HepG2 (cell line): ENCODE results near the gene HTRA3. TPM values are rescaled to one million over a fixed set of nuclear protein-coding genes. Genes with fewer than 3 reads are reported as not detected.

ENCODE experiments used
- ATAC-seq: fragments of 200-7000 bp; cut with Tn5 transposase; 3 replicates; pipeline ENCODE4 v1.9.1; 2020; ENCODE audit warnings: mild to moderate bottlenecking, moderate library complexity
- BruUV-seq: library from RNA; stranded (reverse); fragments of 400-500 nt; replicated peaks from 2 replicates; lab custom pipeline; 2021; lab: Mats Ljungman, UMichigan
- CTCF ChIA-PET: fragments of 300-600 bp; formaldehyde crosslinking; extraction: SDS; loops from one replicate; lab custom pipeline; 2021; ENCODE audit warnings: low total read pairs, inconsistent platforms, low intra/inter-chr PET ratio; lab: Yijun Ruan, JAX
- POLR2A ChIA-PET: fragments of 350-600 bp; sonication (Branson Sonifier 250); formaldehyde crosslinking; loops from one replicate; lab custom pipeline; 2020; ENCODE audit warnings: antibody characterized with exemption, inconsistent platforms; lab: Yijun Ruan, JAX
- DNase-seq: peaks from one replicate; pipeline ENCODE4 v3.0.0-alpha.2; 2015; ENCODE audit warnings: low spot score
- FAIRE-seq: peaks from 3 replicates; lab custom pipeline; 2011; peaks lifted over from hg19 to GRCh38; lab: Jason Lieb, UNC
- H2AFZ ChIP-seq: one replicate; pipeline ENCODE4 v1.6.1; 2011; ENCODE audit warnings: low read length, inconsistent platforms
- H3K27ac ChIP-seq: fragments of 300-600 bp; 3 replicates; pipeline ENCODE4 v1.8.0; 2011; ENCODE audit warnings: mixed run types, mild to moderate bottlenecking, mixed read lengths, low read length, inconsistent platforms; ENCODE audit not compliant: insufficient read depth; ENCODE audit errors: extremely low read length
- H3K27me3 ChIP-seq, 2 experiments: fragments of 200-600 bp in 1 of 2; 2 replicates in 1 of 2; 3 replicates in 1 of 2; pipeline versions ENCODE4 v1.6.0 to v1.8.0; 2011; ENCODE audit warnings: low read length in 2 of 2, mild to moderate bottlenecking in 2 of 2, moderate library complexity in 2 of 2, inconsistent platforms in 1 of 2; ENCODE audit not compliant: insufficient read depth in 2 of 2, control insufficient read depth in 1 of 2
- H3K36me3 ChIP-seq, 2 experiments: fragments of 200-600 bp in 1 of 2; replicated peaks in 1 of 2; 2 replicates in 1 of 2; 3 replicates in 1 of 2; pipeline versions ENCODE4 v1.5.1 to v1.8.0; 2011; ENCODE audit warnings: low read length in 2 of 2, inconsistent platforms in 1 of 2; ENCODE audit not compliant: insufficient read depth in 2 of 2, control insufficient read depth in 1 of 2
- H3K4me1 ChIP-seq: 2 replicates; pipeline ENCODE4 v1.5.1; 2012; ENCODE audit warnings: low read length, inconsistent platforms; ENCODE audit not compliant: insufficient read depth
- H3K4me2 ChIP-seq: 2 replicates; pipeline ENCODE4 v1.6.0; 2011; ENCODE audit warnings: low read depth, low read length, inconsistent platforms
- H3K4me3 ChIP-seq, 3 experiments: fragments of 200-600 bp in 1 of 3; sonication (generic), shearing (Covaris generic) in 1 of 3; replicated peaks in 1 of 3; 2 replicates each; pipeline ENCODE4 v1.5.1; 2011 to 2016; ENCODE audit warnings: low read length in 3 of 3, inconsistent platforms in 2 of 3, low read depth in 2 of 3, mild to moderate bottlenecking in 2 of 3, control low read depth in 1 of 3, mixed read lengths in 1 of 3; ENCODE audit not compliant: insufficient read depth in 1 of 3
- H3K79me2 ChIP-seq: one replicate; pipeline ENCODE4 v1.6.1; 2011; ENCODE audit warnings: low read length, inconsistent platforms; ENCODE audit not compliant: insufficient read depth
- H3K9ac ChIP-seq: 2 replicates; pipeline ENCODE4 v1.6.0; 2011; ENCODE audit warnings: mild to moderate bottlenecking, low read depth, low read length, inconsistent platforms; ENCODE audit not compliant: insufficient read depth
- H3K9me3 ChIP-seq: 2 replicates; pipeline ENCODE4 v1.5.1; 2012; ENCODE audit warnings: mild to moderate bottlenecking, low read length
- H4K20me1 ChIP-seq: 2 replicates; pipeline ENCODE4 v1.6.0; 2011; ENCODE audit warnings: inconsistent platforms, mild to moderate bottlenecking, low read length, moderate library complexity; ENCODE audit not compliant: insufficient read depth
- ESRRA ChIP-seq: sonication (generic); formaldehyde crosslinking; IDR thresholded peaks from 2 replicates; pipeline ENCODE4 v1.5.1; 2020; ENCODE audit warnings: mild to moderate bottlenecking, low read depth, missing genetic modification reagents
- FOXP1 ChIP-seq, 2 experiments: fragments of 450-650 bp in 1 of 2; IDR thresholded peaks; 2 replicates each; pipeline ENCODE4 v1.6.1; 2017 to 2018; ENCODE audit warnings: antibody characterized with exemption in 1 of 2
- JUND ChIP-seq: sonication (generic); formaldehyde crosslinking; IDR thresholded peaks from 2 replicates; pipeline ENCODE4 v1.8.0; 2022; ENCODE audit warnings: mild to moderate bottlenecking, missing genetic modification reagents
- NAIF1 ChIP-seq: sonication (generic); formaldehyde crosslinking; IDR thresholded peaks from 2 replicates; pipeline ENCODE4 v1.5.0; 2020; ENCODE audit warnings: mild to moderate bottlenecking, missing genetic modification reagents, borderline replicate concordance
- NFIC ChIP-seq: IDR thresholded peaks from 2 replicates; pipeline ENCODE4 v1.6.1; 2012; ENCODE audit warnings: mild to moderate bottlenecking, low read length, inconsistent platforms
- PHB2 ChIP-seq: fragments of 450-650 bp; IDR thresholded peaks from 2 replicates; pipeline ENCODE4 v1.6.1; 2018; ENCODE audit not compliant: partially characterized antibody
- SNAPC2 ChIP-seq: sonication (generic); formaldehyde crosslinking; IDR thresholded peaks from 2 replicates; pipeline ENCODE4 v1.8.1; 2022; ENCODE audit warnings: mild to moderate bottlenecking, missing genetic modification reagents
- TRIM24 ChIP-seq: sonication (generic); formaldehyde crosslinking; IDR thresholded peaks from 2 replicates; pipeline ENCODE4 v1.8.0; 2022; ENCODE audit warnings: mild to moderate bottlenecking, missing genetic modification reagents
- ZFP37 ChIP-seq: sonication (generic); formaldehyde crosslinking; IDR thresholded peaks from 2 replicates; pipeline ENCODE4 v1.4.0; 2020; ENCODE audit warnings: missing genetic modification reagents, borderline replicate concordance
- ZNF333 ChIP-seq: sonication (generic); formaldehyde crosslinking; IDR thresholded peaks from 2 replicates; pipeline ENCODE4 v1.4.0; 2020; ENCODE audit warnings: mild to moderate bottlenecking, missing genetic modification reagents, borderline replicate concordance
- ZNF572 ChIP-seq: sonication (generic); formaldehyde crosslinking; IDR thresholded peaks from 2 replicates; pipeline ENCODE4 v1.5.1; 2020; ENCODE audit warnings: mild to moderate bottlenecking, missing genetic modification reagents
- ZNF598 ChIP-seq: sonication (generic); formaldehyde crosslinking; IDR thresholded peaks from 2 replicates; pipeline ENCODE4 v1.5.1; 2020; ENCODE audit warnings: mild to moderate bottlenecking, missing genetic modification reagents, borderline replicate concordance
- WGBS: methylation state at CpG from one replicate; pipeline ENCODE4 v1.1.6; 2017; ENCODE audit warnings: low lambda C conversion rate; 5-methylcytosine and 5-hydroxymethylcytosine counted together
- in situ Hi-C: cut with HindIII; loops from 2 replicates; pipeline ENCODE4 v1.10.0; 2017; ENCODE audit warnings: low pct_unique_long_range_greater_than_20kb; ENCODE audit not compliant: extremely low pct_ligation_motif_present
- intact Hi-C: fragments of 100-400 bp; cut with micrococcal nuclease; formaldehyde crosslinking; loops from one replicate; pipeline ENCODE4 v1.10.0; 2022; ENCODE audit not compliant: unreplicated experiment
- polyA plus RNA-seq, 8 experiments: library from polyadenylated mRNA; depleted of rRNA in 3 of 8; stranded (reverse) in 7 of 8; unstranded in 1 of 8; fragments of >200 nt; fragmentation: Illumina TruSeq in 4 of 8; extraction: Trizol in 4 of 8; gene quantifications; 2 replicates each; pipeline versions ENCODE4 v1.2.1 to v1.2.3, GENCODE V29; 2011 to 2016; ENCODE audit warnings: low read depth in 4 of 8, missing spikeins in 1 of 8, mixed read lengths in 1 of 8; ENCODE audit not compliant: insufficient read depth in 1 of 8
- total RNA-seq, 5 experiments: library from RNA; depleted of rRNA; stranded (reverse); fragments of >200 nt; fragmentation: Illumina TruSeq; extraction: Trizol; gene quantifications; 2 replicates each; pipeline ENCODE4 v1.2.3, GENCODE V29; 2016; ENCODE audit warnings: low read depth in 1 of 5
- TF ChIP-seq, protein P1 (sequence below): sonication (generic); formaldehyde crosslinking; IDR thresholded peaks from 2 replicates; pipeline ENCODE4 v1.8.1; 2023; ENCODE audit warnings: mild to moderate bottlenecking, missing genetic modification reagents
- TF ChIP-seq, protein P2 (sequence below): sonication (generic); formaldehyde crosslinking; IDR thresholded peaks from 2 replicates; pipeline ENCODE4 v1.5.0; 2020; ENCODE audit warnings: mild to moderate bottlenecking, low read depth, missing genetic modification reagents, borderline replicate concordance
- TF ChIP-seq, protein P3 (sequence below): sonication (generic); formaldehyde crosslinking; IDR thresholded peaks from 2 replicates; pipeline ENCODE4 v1.5.1; 2020; ENCODE audit warnings: missing genetic modification reagents, mild to moderate bottlenecking, borderline replicate concordance

HTRA3 gene
- total and polyA plus RNA-seq, 2 of the 13 experiments (the other 11 are each of a cell fraction or from before 2014, with no cell fraction given) = 0.17 TPM; not detected in 1

DNA sequence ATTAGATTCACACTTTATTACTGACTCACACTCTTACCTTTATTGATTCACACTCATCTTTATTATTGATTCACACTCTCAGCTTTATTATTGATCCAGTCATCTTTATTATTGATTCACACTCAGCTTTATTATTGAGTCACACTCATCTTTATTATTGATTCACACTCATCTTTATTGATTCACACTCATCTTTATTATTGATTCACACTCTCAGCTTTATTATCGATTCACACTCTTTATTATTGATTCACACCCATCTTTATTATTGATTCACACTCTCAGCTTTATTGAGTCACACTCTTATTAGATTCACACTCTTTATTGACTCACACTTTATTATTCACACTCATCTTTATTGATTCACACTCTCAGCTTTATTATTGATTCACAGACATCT is 31.3 kb downstream of the HTRA3 start:
- TF ChIP-seq JUND (no peak), SNAPC2 (CRISPR knock-in tag) (no peak), TRIM24 (CRISPR knock-in tag) (no peak)
- TF ChIP-seq, protein P1, sequence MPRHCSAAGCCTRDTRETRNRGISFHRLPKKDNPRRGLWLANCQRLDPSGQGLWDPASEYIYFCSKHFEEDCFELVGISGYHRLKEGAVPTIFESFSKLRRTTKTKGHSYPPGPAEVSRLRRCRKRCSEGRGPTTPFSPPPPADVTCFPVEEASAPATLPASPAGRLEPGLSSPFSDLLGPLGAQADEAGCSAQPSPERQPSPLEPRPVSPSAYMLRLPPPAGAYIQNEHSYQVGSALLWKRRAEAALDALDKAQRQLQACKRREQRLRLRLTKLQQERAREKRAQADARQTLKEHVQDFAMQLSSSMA = no peak
- TF ChIP-seq, all 625 proteins: peak for 0
- FAIRE-seq = no peak
- CTCF ChIA-PET = no interaction called here

DNA sequence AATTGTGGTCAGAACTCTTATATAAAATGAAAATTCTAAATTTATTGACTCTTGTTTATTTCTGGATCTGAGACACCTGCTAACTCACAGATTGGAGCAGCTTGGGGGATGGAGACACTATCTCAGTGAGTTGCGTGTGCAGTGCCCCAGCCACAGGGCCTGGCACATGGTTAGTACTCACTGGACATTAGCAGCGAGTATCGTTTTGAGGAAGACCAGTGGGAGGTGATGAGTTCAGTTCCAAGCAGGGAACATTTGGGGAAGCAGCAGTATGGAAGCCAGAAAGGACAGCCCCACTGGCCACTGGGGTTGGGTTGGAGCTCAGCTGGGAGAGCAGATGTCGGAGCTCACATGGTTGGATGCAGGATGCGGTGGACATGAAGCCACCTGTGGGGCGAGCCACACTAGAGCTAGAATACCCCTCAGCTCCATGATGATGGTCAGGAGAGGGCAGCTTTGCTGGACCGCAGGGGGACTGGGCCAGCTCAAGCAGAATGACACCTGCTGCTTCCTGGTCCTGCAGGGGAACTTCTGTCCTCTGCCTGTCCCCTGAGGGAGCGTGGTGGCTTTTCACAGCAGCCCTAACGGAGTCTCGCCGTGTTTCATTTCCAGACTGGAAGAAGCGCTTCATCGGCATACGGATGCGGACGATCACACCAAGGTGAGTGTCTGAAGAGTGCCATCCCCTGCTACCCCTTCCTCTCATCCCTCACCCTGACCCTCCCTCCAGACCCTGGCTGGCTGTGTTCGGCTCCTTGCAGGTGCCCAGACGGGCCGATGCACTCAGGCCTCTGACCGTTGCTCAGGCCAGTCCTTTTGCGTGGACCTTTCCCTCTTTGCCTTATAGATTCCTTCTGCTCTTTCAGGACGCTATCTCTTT is 32.5 kb downstream of the HTRA3 start:
- no TSS peak for BruUV-seq
- ChIA-PET CTCF (no interaction called here), POLR2A (no interaction called here)
- Histone ChIP-seq H3K4me1 (peaks cover 14% of the 10 kb centered on the region), H3K9ac (no peak overlapping the region), H3K9me3 (no peaks in the 10 kb centered on the region), H3K36me3 (no peaks in the 10 kb centered on the region), H3K79me2 (no peaks in the 10 kb centered on the region), H3K4me2 (no peak overlapping the region), H2AFZ (no peak overlapping the region), H3K27ac (no peak overlapping the region), H4K20me1 (no peaks in the 10 kb centered on the region), H3K27me3 (peaks cover 2 to 17% of the 10 kb centered on the region in 2 experiments; a peak in 2 of 5 replicates), H3K4me3 (no peak overlapping the region)
- in situ Hi-C loops = no loop called here
- FAIRE-seq = no peak
- no peak for ATAC-seq
- WGBS = 80% methylated on average over 19 of the region's 22 CpGs
- intact Hi-C loops = no loop called here
- DNase-seq = no peak
- TF ChIP-seq ZNF572 (CRISPR knock-in tag) (no peak), ZFP37 (CRISPR knock-in tag) (no peak), NFIC (no peak), PHB2 (no peak), FOXP1 (IDR thresholded peaks at IDR 0.05) (no peak), FOXP1 (CRISPR knock-in tag; IDR thresholded peaks at IDR 0.05) (no peak), ZNF598 (CRISPR knock-in tag) (no peak), ZNF333 (CRISPR knock-in tag) (no peak), NAIF1 (no peak), ESRRA (CRISPR knock-in tag) (no peak)
- TF ChIP-seq, protein P2, sequence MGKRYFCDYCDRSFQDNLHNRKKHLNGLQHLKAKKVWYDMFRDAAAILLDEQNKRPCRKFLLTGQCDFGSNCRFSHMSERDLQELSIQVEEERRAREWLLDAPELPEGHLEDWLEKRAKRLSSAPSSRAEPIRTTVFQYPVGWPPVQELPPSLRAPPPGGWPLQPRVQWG (CRISPR knock-in tag) = no peak
- TF ChIP-seq, protein P3, sequence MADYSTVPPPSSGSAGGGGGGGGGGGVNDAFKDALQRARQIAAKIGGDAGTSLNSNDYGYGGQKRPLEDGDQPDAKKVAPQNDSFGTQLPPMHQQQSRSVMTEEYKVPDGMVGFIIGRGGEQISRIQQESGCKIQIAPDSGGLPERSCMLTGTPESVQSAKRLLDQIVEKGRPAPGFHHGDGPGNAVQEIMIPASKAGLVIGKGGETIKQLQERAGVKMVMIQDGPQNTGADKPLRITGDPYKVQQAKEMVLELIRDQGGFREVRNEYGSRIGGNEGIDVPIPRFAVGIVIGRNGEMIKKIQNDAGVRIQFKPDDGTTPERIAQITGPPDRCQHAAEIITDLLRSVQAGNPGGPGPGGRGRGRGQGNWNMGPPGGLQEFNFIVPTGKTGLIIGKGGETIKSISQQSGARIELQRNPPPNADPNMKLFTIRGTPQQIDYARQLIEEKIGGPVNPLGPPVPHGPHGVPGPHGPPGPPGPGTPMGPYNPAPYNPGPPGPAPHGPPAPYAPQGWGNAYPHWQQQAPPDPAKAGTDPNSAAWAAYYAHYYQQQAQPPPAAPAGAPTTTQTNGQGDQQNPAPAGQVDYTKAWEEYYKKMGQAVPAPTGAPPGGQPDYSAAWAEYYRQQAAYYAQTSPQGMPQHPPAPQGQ (CRISPR knock-in tag) = no peak

More for the DNA sequence above, 31.3 kb downstream of the HTRA3 start:
- Histone ChIP-seq H3K27ac (no peak overlapping the region), H3K9me3 (no peaks in the 10 kb centered on the region), H3K36me3 (no peaks in the 10 kb centered on the region), H3K27me3 (peaks cover 0 to 21% of the 10 kb centered on the region in 2 experiments; a peak in 1 of 5 replicates), H2AFZ (no peak overlapping the region), H3K4me1 (peaks cover 14% of the 10 kb centered on the region), H4K20me1 (no peaks in the 10 kb centered on the region), H3K79me2 (no peaks in the 10 kb centered on the region), H3K9ac (no peak overlapping the region), H3K4me2 (no peak overlapping the region), H3K4me3 (no peak overlapping the region)
- no peak for DNase-seq
- WGBS = 0% methylated on average over 1 of the region's 1 CpG
- in situ Hi-C loops (no loop called here), intact Hi-C loops (no loop called here)
- BruUV-seq = no TSS peak
- POLR2A ChIA-PET = no interaction called here
- ATAC-seq = no peak
